NOMO-1 treated with dmso at 0.1 percent for 144 hours (cell line): ENCODE measurements around the gene KLHL13.
"Not testable (repeated sequence)": the region's sequence is repeated elsewhere in the genome, so short reads cannot be mapped to it uniquely, and the experiment has no call there.

ENCODE experiments used
- DNase-seq: peaks from one replicate; lab custom pipeline; 2025; ENCODE audit not compliant: unreplicated experiment; lab: John Stamatoyannopoulos, UW

The KLHL13 gene

DNA sequence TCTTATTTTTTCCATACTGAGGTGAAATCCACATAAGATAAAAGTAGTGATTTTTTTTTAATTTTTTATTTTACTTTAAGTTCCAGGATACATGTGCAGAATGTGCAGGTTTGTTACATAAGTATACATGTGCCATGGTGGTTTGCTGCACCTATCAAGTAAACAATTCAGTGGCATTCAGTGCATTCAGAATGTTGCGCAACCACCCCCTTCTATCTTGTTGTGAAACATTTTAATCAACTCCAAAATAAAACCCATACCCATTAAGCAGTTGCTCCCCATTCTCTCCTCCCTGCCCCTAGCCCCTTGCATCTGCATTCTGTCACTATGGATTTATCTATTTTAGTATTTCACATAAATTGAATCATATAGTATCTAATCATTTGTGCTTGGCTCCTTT, 121.2 kb downstream of the KLHL13 start:
- no peak for DNase-seq

- no peak for DNase-seq
Measured at GRCh38 chrX:117992192-117992723, 124.4 kb downstream of the KLHL13 start.

DNA sequence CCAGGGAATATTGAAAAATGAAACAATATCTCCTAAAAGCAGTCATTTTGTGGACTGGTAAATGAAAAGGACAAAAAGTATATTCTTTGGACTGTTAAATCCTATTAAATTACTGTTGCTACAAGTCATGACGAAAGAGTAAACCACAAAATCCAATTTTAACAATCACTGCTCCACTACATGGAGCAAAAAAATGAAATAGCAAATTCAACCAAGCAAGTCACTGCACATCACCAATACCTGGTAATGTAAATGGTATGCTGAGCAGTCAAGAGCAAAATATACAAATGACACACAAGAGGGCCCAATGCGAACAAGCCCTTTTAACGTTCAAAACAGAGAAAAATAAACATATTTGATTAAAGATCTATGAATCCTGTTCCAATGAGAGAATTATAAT, 126.2 kb downstream of the KLHL13 start:
- DNase-seq = no peak

DNA sequence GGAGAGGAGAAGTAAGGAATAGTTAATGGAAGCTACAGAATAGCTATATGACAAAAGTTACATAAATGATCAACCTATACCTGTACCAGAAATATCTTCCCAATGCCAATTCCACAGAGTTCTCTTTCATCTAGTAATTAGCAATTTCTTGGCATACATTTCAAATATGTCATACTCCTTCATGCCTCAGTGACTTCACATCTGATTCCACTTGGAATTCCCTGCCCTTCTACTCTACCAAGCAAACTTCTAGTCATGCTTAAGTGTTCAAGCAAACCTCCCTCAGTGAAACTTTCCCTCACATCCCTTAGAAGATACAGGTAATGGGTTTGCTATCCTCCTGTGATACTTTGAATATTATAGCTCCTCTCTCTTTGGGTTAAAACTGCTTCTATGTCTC, 127.1 kb downstream of the KLHL13 start:
- DNase-seq = no peak

DNA sequence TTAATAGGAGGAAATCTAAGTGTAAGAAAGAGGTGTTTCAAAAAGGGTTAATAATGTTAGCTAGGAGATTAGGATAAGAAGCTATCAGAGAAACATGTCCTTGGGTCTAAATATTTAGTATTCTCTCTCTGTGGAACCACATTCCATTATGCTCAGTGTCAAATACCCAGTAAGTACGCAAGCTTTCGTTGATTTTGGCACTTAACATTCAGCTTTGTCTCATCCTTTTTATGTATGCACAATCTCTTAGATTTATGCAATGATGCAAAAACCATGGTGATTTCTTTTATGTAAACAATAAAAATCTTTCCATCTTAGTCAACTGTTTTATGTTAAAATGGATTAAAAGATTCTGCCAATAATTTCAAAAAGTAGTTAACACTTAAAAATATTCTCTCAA, 129.2 kb downstream of the KLHL13 start:
- DNase-seq = no peak

DNA sequence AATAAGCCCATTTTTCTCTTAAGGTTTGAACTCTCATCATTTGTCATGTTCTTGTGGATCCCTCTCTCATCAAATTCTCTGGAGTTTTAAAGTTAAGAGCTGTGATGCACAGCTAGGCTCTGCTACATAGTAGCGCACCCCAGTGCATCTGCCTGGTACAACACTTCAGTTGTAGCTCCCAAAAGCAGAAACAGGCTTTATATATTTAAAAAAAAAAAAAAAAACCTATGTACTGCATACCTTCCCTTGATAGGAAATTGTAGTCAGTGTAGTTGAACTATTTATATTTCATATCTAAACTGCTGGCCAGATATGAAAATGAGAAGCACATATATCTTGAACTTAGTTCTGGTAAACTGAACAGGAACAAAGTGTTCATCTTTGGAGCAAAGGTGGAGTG, 131.4 kb downstream of the KLHL13 start:
- no peak for DNase-seq

- no peak for DNase-seq
Measured at GRCh38 chrX:117982694-117983392, 133.8 kb downstream of the KLHL13 start.

DNA sequence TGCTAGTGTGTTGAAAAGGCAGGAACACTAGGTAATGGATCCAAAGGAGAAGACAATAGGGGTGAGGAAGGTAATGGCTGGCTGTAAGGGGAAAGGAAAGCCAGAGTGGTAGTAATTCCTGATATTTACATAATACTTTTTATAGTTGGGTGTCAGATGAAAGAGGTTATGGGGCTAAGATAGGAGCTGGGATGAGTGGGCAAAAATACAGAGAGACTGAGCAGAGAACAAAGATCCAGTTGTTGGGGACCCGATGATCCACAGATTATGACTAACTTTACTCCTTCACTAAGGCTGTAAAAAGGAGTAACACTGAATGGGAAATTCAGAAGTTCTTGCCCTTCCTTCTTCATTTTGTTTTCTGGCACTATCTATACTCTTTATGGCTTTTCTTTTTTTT, 138.2 kb downstream of the KLHL13 start:
- DNase-seq = no peak

- no peak for DNase-seq
Measured at GRCh38 chrX:117977526-117977925, 139.1 kb downstream of the KLHL13 start.

DNA sequence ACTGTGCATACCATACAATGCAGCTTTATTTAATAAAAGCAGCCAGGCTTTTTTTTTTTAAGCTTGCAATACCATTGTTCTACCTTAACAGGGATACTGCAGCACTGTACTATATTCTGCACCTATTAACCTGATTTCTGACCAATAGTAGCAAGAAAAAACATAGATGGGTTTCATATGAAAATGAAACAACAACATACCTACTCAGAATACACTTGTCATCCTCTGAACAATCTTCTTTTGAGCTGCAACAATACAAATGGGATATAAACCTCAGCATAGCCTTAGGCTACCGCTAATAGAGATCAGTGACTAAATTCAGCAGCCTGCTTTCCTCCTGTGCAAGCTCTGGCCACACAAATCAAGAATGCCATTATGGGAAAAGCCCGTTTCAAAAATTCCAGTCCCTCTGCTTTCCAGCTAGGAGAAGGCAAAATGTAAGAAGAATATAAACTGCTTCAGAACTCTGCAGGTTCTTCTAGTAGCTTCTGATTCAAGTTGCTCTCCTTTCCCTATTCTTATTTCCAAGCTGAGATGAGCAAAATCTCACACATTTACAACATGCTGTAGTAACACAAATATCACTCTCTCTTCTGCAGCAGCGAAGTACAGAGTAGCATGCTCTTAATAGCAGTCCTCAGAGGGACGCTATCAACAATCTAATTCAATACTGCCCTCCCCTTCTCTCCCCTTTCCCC, 143.4 kb downstream of the KLHL13 start:
- DNase-seq = no peak

GRCh38 chrX:117972711-117973109, 143.9 kb downstream of the KLHL13 start:
- no peak for DNase-seq

DNA sequence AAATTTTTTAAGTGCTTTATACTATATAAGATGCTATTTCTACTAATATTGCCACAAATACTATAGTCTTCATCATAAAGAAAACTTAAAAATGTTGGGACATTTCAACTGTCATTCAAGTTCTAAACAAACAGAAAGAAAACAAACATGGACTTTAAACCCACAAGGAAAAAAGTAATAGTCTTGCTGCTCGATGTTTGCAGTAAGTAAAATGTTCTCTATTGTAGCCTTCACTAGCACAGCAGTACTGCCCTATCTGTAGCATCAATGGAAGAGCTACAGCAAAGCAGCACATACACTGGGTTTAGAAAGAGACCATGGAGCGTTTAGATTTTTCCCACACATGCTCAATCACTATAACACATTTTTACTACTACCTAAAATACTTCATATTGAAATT, 146.8 kb downstream of the KLHL13 start:
- no peak for DNase-seq

DNA sequence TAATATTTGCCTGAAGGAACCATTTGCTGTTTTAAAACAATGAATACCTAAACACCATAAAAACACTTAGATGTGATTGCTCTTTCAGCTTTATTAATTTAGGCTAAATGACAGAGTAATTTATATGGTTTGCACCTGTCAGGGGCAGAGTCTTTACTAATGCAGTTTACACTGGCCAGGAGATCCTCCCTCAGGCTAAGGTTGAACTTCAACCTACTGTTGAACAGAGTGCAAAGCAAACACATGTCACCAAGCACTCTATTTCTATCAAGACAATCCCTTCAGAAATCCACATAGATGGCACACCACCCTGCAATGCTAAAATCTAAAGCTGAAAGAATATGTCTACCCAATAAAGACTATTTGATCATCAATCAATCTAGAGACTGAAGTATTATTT, 147.3 kb downstream of the KLHL13 start:
- DNase-seq = no peak

DNA sequence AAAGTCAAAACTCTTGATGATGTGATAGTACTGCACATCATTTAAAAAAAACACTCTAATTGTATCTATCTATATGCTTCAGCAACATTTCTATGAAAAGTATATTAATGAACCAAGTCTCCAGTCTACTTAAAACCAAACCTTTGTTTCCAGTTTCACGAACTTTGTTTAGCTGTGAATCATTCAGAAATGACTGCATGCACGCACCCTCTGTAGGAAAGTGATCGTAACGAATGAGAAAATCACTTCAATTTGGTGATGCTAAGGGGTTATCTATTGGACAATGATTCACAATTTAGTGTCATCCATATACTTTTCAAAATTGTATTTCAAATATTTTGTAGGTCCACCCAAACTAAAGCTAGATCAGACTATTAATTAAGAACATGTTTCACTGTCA, 157.6 kb downstream of the KLHL13 start:
- DNase-seq = no peak

DNA sequence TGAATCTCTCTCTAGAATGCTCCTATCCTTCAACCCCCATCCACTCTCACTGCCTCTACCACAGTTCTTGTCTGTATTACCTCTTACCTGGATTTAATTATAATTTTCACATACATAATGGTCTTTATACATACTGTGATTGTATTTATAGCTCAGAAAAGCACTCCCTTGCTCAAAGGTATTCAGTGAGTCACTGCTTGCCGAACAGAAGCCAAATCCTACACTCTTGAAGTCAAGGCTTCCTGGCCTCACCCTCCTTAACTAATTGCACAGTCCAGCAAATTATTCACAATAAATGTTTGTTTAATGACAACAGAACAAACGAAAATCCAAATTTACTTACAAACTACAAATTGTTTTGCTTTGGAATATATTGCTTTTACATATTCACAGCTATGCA, 159.5 kb downstream of the KLHL13 start:
- no peak for DNase-seq

GRCh38 chrX:117939296-117939695, 177.3 kb downstream of the KLHL13 start:
- not testable (repeated sequence) for DNase-seq

DNA sequence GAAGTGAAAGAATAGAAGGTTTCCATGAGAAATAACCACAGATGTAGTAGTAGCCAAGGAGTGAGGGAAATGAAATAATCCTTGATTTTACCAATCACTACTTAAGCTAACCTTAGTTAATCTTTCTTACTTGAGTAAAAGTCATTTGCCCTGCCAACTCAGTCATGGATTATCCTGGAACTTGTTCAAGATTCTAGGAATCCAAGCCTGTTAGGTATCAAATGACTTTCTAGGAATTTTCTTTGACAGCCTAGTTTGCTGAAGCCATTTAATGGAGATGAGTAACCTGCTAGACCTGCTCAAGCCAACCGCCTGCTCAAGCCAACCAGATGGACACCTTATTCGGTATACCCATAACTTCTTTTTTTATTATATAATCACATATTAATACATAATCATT, 180.5 kb downstream of the KLHL13 start:
- DNase-seq = no peak

GRCh38 chrX:117930116-117930515, 186.5 kb downstream of the KLHL13 start:
- DNase-seq = not testable (repeated sequence)

GRCh38 chrX:117919755-117920154, 196.9 kb downstream of the KLHL13 start:
- no peak for DNase-seq

- DNase-seq = no peak
Measured at GRCh38 chrX:117910216-117910615, 206.4 kb downstream of the KLHL13 start.

GRCh38 chrX:117898226-117898625, 218.4 kb downstream of the KLHL13 start:
- no peak for DNase-seq

- DNase-seq = no peak
Measured at GRCh38 chrX:117895418-117895817, 221.2 kb downstream of the KLHL13 start.

DNA sequence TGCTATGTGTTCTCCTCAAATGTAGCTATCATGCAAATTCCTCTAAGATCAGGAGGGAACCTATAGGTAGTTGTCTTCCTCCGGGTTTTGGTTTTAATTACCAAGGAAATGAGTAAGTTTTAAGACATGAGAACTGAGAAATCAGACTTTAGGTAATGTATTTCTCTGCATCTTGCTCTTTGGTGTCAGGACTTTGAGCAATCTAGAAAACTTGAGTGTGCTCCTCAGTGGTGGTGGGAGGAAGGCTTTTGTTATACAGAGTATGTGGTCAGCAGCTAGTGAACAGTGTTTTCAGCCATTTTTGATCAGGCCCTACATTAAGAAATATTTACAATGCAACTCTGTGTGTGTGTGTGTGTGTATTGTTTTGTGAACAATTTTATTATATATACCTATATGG, 224.1 kb downstream of the KLHL13 start:
- no peak for DNase-seq
